Gastrocnemius medialis (tissue), 4 donors: ENCODE measurements around the gene CR1. TPM values are rescaled to one million over a fixed set of nuclear protein-coding genes. Genes with fewer than 3 reads are reported as not detected.
"Not testable (repeated sequence)": the region's sequence is repeated elsewhere in the genome, so short reads cannot be mapped to it uniquely, and the experiment has no call there.

Source experiments
- ATAC-seq, 2 donors: fragments of 150-250 bp; one replicate each; pipeline ENCODE4 v1.9.1; 2016
- DNase-seq, 2 donors: peaks; one replicate each; pipeline ENCODE4 v3.0.0-alpha.2; 2019
- H3K27ac ChIP-seq, 4 donors: fragments of 200-600 bp; sonication (generic); 1 replicate in 1 of 4; 2 replicates in 3 of 4; pipeline ENCODE4 v1.5.1; 2016 to 2018; ENCODE audit warnings: mild to moderate bottlenecking in 2 of 4, moderate library complexity in 1 of 4
- H3K27me3 ChIP-seq, 3 donors: fragments of 200-600 bp; sonication (generic) in 2 of 3; 1 replicate in 1 of 3; 2 replicates in 2 of 3; pipeline versions ENCODE4 v1.5.1 to v1.6.0; 2016 to 2019; ENCODE audit warnings: mild to moderate bottlenecking in 1 of 3, moderate library complexity in 1 of 3
- H3K36me3 ChIP-seq, 2 donors: fragments of 200-600 bp; sonication (generic) in 1 of 2; one replicate each; pipeline ENCODE4 v1.5.1; 2017 to 2018
- H3K4me1 ChIP-seq, 2 donors: fragments of 200-600 bp; sonication (generic) in 1 of 2; one replicate each; pipeline ENCODE4 v1.5.1; 2016 to 2017; ENCODE audit warnings: mild to moderate bottlenecking in 2 of 2
- H3K4me3 ChIP-seq, 4 donors: fragments of 200-600 bp; sonication (generic) in 3 of 4; 1 replicate in 1 of 4; 2 replicates in 3 of 4; pipeline ENCODE4 v1.5.1; 2016 to 2019; ENCODE audit warnings: mild to moderate bottlenecking in 2 of 4
- H3K9me3 ChIP-seq, 3 donors: fragments of 200-600 bp; sonication (generic) in 2 of 3; 1 replicate in 1 of 3; 2 replicates in 2 of 3; pipeline ENCODE4 v1.5.1; 2016 to 2019
- CTCF ChIP-seq, 5 experiments: fragments of 450-650 bp in 3 of 5; fragments of 200-600 bp in 2 of 5; sonication (generic) in 2 of 5; IDR thresholded peaks in 4 of 5; conservative IDR thresholded peaks in 1 of 5; 1 replicate in 4 of 5; 2 replicates in 1 of 5; pipeline ENCODE4 v1.5.1; 2016 to 2019; ENCODE audit warnings: antibody characterized with exemption in 5 of 5, mild to moderate bottlenecking in 3 of 5, moderate library complexity in 3 of 5
- POLR2A ChIP-seq, 2 donors: fragments of 450-650 bp; IDR thresholded peaks; one replicate each; pipeline ENCODE4 v1.6.1; 2017; ENCODE audit warnings: antibody characterized with exemption in 2 of 2, mild to moderate bottlenecking in 2 of 2, moderate library complexity in 2 of 2
- in situ Hi-C, 4 donors: fragments of 200-750 bp; cut with MboI; loops; one replicate each; pipeline versions ENCODE4 v1.15.0 to v1.8.0; 2017; ENCODE audit warnings: low sequenced_read_pairs in 4 of 4
- intact Hi-C: fragments of 100-400 bp; cut with DNase I; formaldehyde crosslinking; loops from one replicate; pipeline ENCODE4 v1.15.1; 2023; ENCODE audit warnings: low total_unique reads
- total RNA-seq, 4 donors: library from RNA; depleted of rRNA; stranded (reverse); fragments of >200 nt; gene quantifications; one replicate each; pipeline versions ENCODE4 v1.1.0 to v1.2.3, GENCODE V29; 2016

CR1 gene
- total RNA-seq, 4 donors from 2014 or later, result 0.66 to 2.4 (median 1.7) TPM

- Histone ChIP-seq H3K27ac (no peak overlapping the region), H3K4me1 (no peaks in the 10 kb centered on the region), H3K27me3 (no peaks in the 10 kb centered on the region), H3K4me3 (no peak overlapping the region), H3K36me3 (no peaks in the 10 kb centered on the region), H3K9me3 (no peaks in the 10 kb centered on the region)
- in situ Hi-C loops (no loop called here), intact Hi-C loops (no loop called here)
- no peak for ATAC-seq
- DNase-seq, result no peak
- TF ChIP-seq CTCF (IDR thresholded peaks at IDR 0.05 in 4 of 5, conservative IDR thresholded peaks at IDR 0.05 in 1 of 5) (no peak), POLR2A (IDR thresholded peaks at IDR 0.05) (no peak)
Observed at GRCh38 chr1:207514890-207515289, 18.9 kb downstream of the CR1 start.

- Histone ChIP-seq H3K27ac (no peak overlapping the region), H3K4me3 (no peak overlapping the region), H3K27me3 (no peaks in the 10 kb centered on the region), H3K9me3 (no peaks in the 10 kb centered on the region), H3K36me3 (no peaks in the 10 kb centered on the region), H3K4me1 (no peaks in the 10 kb centered on the region)
- DNase-seq (no peak), ATAC-seq (no peak)
- intact Hi-C loops, result no loop called here
- in situ Hi-C loops, result no loop called here
- TF ChIP-seq POLR2A (IDR thresholded peaks at IDR 0.05) (no peak), CTCF (IDR thresholded peaks at IDR 0.05 in 4 of 5, conservative IDR thresholded peaks at IDR 0.05 in 1 of 5) (no peak)
Observed at GRCh38 chr1:207516729-207517128, 20.8 kb downstream of the CR1 start.

- in situ Hi-C loops, result no loop called here
- H3K4me1 ChIP-seq, result no peaks in the 10 kb centered on the region
Observed at GRCh38 chr1:207518608-207519236, 22.8 kb downstream of the CR1 start.

DNA sequence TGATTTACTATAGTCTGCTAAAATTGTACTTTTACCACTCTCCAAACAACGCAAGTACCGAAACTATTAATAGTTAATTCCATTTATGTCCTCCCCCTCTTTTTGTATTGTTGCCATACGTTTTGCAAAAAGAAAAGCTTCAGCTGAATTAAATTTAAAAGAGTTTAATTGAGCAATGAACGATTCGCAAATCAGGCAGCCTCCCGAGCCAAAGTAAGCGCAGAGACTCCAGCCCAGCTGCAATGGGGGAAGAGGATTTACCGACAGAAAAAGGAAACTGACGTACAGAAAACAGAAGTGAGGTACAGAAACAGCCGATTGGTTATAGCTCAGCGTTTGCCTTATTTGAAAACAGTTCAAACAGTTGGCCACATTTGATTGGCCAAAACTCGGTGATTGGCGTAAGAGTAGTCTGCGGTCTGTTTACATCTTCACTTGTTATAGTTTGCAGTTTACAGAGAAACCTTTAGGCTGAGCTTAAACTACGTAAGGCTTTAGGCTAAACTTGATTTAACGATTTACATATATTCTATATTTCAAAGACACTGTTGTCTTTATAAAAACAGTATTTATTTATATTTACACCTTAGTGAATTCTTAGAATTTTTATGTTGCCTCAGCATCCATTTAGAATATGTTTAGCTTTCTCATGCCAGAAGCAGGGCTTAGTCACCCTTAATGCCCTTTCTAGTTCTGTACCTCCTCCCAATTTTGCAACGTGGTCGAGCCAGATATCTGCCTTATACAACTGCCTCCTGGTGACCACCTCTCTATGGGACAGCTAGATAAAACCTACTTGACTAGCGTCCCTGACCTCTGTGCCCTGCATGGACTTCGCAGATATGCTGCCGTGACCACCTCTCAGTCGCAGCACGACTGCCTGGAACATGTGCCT, 23.8 kb downstream of the CR1 start:
- H3K27me3 ChIP-seq, result no peaks in the 10 kb centered on the region
- H3K9me3 ChIP-seq, result no peaks in the 10 kb centered on the region
- DNase-seq (no peak), ATAC-seq (no peak)
- H3K4me3 ChIP-seq, result no peak overlapping the region
- TF ChIP-seq CTCF (IDR thresholded peaks at IDR 0.05 in 4 of 5, conservative IDR thresholded peaks at IDR 0.05 in 1 of 5) (no peak), POLR2A (IDR thresholded peaks at IDR 0.05) (no peak)
- no peak overlapping the region for H3K27ac ChIP-seq
- no peaks in the 10 kb centered on the region for H3K4me1 ChIP-seq
- no peaks in the 10 kb centered on the region for H3K36me3 ChIP-seq
- in situ Hi-C loops, result no loop called here
- intact Hi-C loops, result no loop called here

More at GRCh38 chr1:207518608-207519236, 22.8 kb downstream of the CR1 start:
- TF ChIP-seq POLR2A (IDR thresholded peaks at IDR 0.05) (no peak), CTCF (IDR thresholded peaks at IDR 0.05 in 4 of 5, conservative IDR thresholded peaks at IDR 0.05 in 1 of 5) (no peak)
- intact Hi-C loops, result no loop called here
- Histone ChIP-seq H3K9me3 (no peaks in the 10 kb centered on the region), H3K36me3 (no peaks in the 10 kb centered on the region), H3K27ac (no peak overlapping the region), H3K4me3 (no peak overlapping the region), H3K27me3 (no peaks in the 10 kb centered on the region)
- DNase-seq (no peak), ATAC-seq (no peak)

GRCh38 chr1:207520400-207521345, 24.7 kb downstream of the CR1 start:
- DNase-seq, intact Hi-C loops, H3K4me1 ChIP-seq, H3K36me3 ChIP-seq, in situ Hi-C loops, H3K4me3 ChIP-seq, H3K9me3 ChIP-seq, ATAC-seq, H3K27me3 ChIP-seq, H3K27ac ChIP-seq: not testable (repeated sequence)

DNA sequence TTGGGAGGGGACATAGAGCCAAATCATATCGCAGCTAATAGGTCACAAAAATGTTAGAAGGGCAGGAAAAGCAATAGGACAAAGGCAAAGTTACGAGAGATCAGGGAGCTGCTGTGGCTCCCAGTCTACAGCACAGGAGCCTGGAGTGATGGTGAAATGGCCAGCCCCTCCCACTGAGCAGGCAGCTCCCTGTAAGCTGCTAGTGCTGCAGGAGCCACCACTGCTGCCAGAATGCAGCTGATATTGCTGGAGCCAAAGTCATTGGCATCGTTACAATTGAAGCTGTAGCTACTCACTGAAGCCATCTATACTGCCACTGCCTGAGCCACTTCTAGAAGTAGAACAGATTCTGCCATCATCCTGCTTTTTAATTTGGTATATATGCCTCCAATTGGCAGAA, 29.3 kb downstream of the CR1 start:
- H3K27ac ChIP-seq, H3K4me1 ChIP-seq, DNase-seq, H3K4me3 ChIP-seq, intact Hi-C loops, ATAC-seq, H3K9me3 ChIP-seq, H3K36me3 ChIP-seq, in situ Hi-C loops, H3K27me3 ChIP-seq: not testable (repeated sequence)

DNA sequence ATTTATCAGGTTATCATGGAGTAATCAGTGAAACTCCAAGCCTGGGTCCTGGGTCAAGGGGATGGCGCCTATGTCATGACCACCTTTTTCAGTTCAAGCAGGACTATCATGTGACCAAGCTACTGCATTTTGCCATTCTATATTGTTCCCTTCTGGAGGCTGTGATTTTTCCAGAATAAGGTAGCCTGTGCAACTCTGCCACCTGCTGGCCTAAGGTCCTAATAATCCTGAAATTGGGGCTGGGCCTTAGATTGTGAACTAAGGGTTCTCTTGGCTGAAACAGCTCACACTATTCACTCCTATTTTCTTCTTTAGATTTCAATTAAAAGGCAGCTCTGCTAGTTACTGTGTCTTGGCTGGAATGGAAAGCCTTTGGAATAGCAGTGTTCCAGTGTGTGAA, 32.4 kb downstream of the CR1 start:
- H3K27ac ChIP-seq, DNase-seq, H3K4me1 ChIP-seq, H3K9me3 ChIP-seq, ATAC-seq, in situ Hi-C loops, intact Hi-C loops, H3K36me3 ChIP-seq, H3K27me3 ChIP-seq, H3K4me3 ChIP-seq: not testable (repeated sequence)
